GM12878 (cell line): ENCODE results near the gene INTS13. TPM values are rescaled to one million over a fixed set of nuclear protein-coding genes. Genes with fewer than 3 reads are reported as not detected.

Source experiments
- CBX3 ChIP-seq: fragments of 200-600 bp; sonication (generic); IDR thresholded peaks from 2 replicates; pipeline ENCODE4 v1.6.1; 2016; ENCODE audit warnings: low read depth, borderline replicate concordance
- CHD2 ChIP-seq: IDR thresholded peaks from 2 replicates; pipeline ENCODE4 v1.6.1; 2011; ENCODE audit warnings: low read depth, low read length, improper control_type of control experiment, borderline replicate concordance
- DPF2 ChIP-seq: fragments of 450-650 bp; IDR thresholded peaks from 2 replicates; pipeline ENCODE4 v1.6.1; 2017; ENCODE audit warnings: mild to moderate bottlenecking
- E2F4 ChIP-seq: IDR thresholded peaks from 2 replicates; pipeline ENCODE4 v1.6.1; 2012; ENCODE audit warnings: low read depth, low read length, improper control_type of control experiment
- ELK1 ChIP-seq: IDR thresholded peaks from 2 replicates; pipeline ENCODE4 v1.6.1; 2012; ENCODE audit warnings: low read depth, low read length, improper control_type of control experiment
- EP300 ChIP-seq, 2 experiments: fragments of 150-350 bp in 1 of 2; IDR thresholded peaks; 2 replicates each; pipeline ENCODE4 v1.6.1; 2011 to 2012; ENCODE audit warnings: low read depth in 2 of 2, low read length in 2 of 2, borderline replicate concordance in 1 of 2, improper control_type of control experiment in 1 of 2, inconsistent platforms in 1 of 2; ENCODE audit not compliant: control insufficient read depth in 1 of 2
- FOS ChIP-seq: IDR thresholded peaks from 3 replicates; pipeline ENCODE4 v1.6.1; 2011; ENCODE audit warnings: borderline replicate concordance; ENCODE audit not compliant: insufficient read length; ENCODE audit errors: extremely low read depth
- HCFC1 ChIP-seq: fragments of 150-350 bp; IDR thresholded peaks from 2 replicates; pipeline ENCODE4 v1.6.1; 2014; ENCODE audit warnings: low read length
- HDGF ChIP-seq: fragments of 450-650 bp; IDR thresholded peaks from 2 replicates; pipeline ENCODE4 v1.6.1; 2016; ENCODE audit warnings: antibody characterized with exemption
- MTA2 ChIP-seq: fragments of 450-650 bp; IDR thresholded peaks from 2 replicates; pipeline ENCODE4 v1.6.1; 2016; ENCODE audit warnings: low read depth, mild to moderate bottlenecking, moderate library complexity
- MXI1 ChIP-seq: fragments of 150-350 bp; IDR thresholded peaks from 2 replicates; pipeline ENCODE4 v1.6.1; 2011; ENCODE audit warnings: low read depth, mild to moderate bottlenecking, inconsistent platforms, low read length, improper control_type of control experiment
- MYC ChIP-seq: IDR thresholded peaks from 2 replicates; pipeline ENCODE4 v1.6.1; 2011; ENCODE audit warnings: mild to moderate bottlenecking, low read length, moderate library complexity, inconsistent platforms; ENCODE audit not compliant: insufficient read depth, insufficient replicate concordance, insufficient read length, severe bottlenecking
- NFIC ChIP-seq: IDR thresholded peaks from 2 replicates; pipeline ENCODE4 v1.6.1; 2012; ENCODE audit warnings: low read depth, mild to moderate bottlenecking, inconsistent platforms, low read length, moderate library complexity
- NFYB ChIP-seq: IDR thresholded peaks from 2 replicates; pipeline ENCODE4 v1.6.1; 2011; ENCODE audit warnings: low read depth, mild to moderate bottlenecking, low read length, improper control_type of control experiment, moderate library complexity; ENCODE audit not compliant: insufficient read depth
- NR2C1 ChIP-seq: fragments of 450-650 bp; IDR thresholded peaks from 2 replicates; pipeline ENCODE4 v1.6.1; 2017; ENCODE audit warnings: antibody characterized with exemption, mild to moderate bottlenecking, moderate library complexity
- PBX3 ChIP-seq: IDR thresholded peaks from 2 replicates; pipeline ENCODE4 v1.6.1; 2011; ENCODE audit warnings: mild to moderate bottlenecking, low read depth, low read length, moderate library complexity; ENCODE audit not compliant: insufficient replicate concordance
- PML ChIP-seq: IDR thresholded peaks from 2 replicates; pipeline ENCODE4 v1.6.1; 2012; ENCODE audit warnings: low read length, inconsistent platforms
- POLR2A ChIP-seq: IDR thresholded peaks from 2 replicates; pipeline ENCODE4 v1.6.1; 2011; ENCODE audit warnings: low read depth, mild to moderate bottlenecking, low read length
- POLR2AphosphoS2 ChIP-seq: IDR thresholded peaks from 2 replicates; pipeline ENCODE4 v1.6.1; 2011; ENCODE audit warnings: low read depth, mild to moderate bottlenecking, low read length, improper control_type of control experiment, moderate library complexity
- POU2F2 ChIP-seq: IDR thresholded peaks from 3 replicates; pipeline ENCODE4 v1.6.1; 2011; ENCODE audit warnings: low read depth, mild to moderate bottlenecking, low read length, borderline replicate concordance
- PRDM15 ChIP-seq: fragments of 450-650 bp; formaldehyde crosslinking; IDR thresholded peaks from 2 replicates; pipeline ENCODE4 v1.4.0; 2020; ENCODE audit warnings: mild to moderate bottlenecking, moderate library complexity
- RUNX3 ChIP-seq: IDR thresholded peaks from 2 replicates; pipeline ENCODE4 v1.6.1; 2012; ENCODE audit warnings: low read length, inconsistent platforms
- ZBED1 ChIP-seq: IDR thresholded peaks from 2 replicates; pipeline ENCODE4 v1.6.1; 2016; ENCODE audit warnings: borderline replicate concordance
- ZNF384 ChIP-seq: IDR thresholded peaks from 2 replicates; pipeline ENCODE4 v1.6.1; 2012; ENCODE audit warnings: low read depth, mild to moderate bottlenecking, low read length, improper control_type of control experiment, borderline replicate concordance
- polyA plus RNA-seq, 11 experiments: library from polyadenylated mRNA; depleted of rRNA in 4 of 11; unstranded in 6 of 11; stranded (reverse) in 5 of 11; fragments of >200 nt; fragmentation: Nextera tagmentation in 4 of 11; fragmentation: Illumina TruSeq in 1 of 11; extraction: Ambion mirVana in 4 of 11; extraction: Trizol in 1 of 11; gene quantifications; 1 replicate in 1 of 11; 2 replicates in 10 of 11; pipeline versions ENCODE4 v1.2.1 to v1.2.3, GENCODE V29; 2011 to 2016; ENCODE audit warnings: inconsistent platforms in 2 of 11, missing spikeins in 2 of 11, low read depth in 1 of 11
- total RNA-seq, 4 experiments: library from RNA; depleted of rRNA in 3 of 4; stranded (reverse); fragments of >200 nt in 3 of 4; fragmentation: Illumina TruSeq in 1 of 4; extraction: Trizol in 1 of 4; gene quantifications; 2 replicates each; pipeline versions ENCODE4 v1.2.1 to v1.2.3, GENCODE V29; 2013 to 2021

Gene INTS13
- total and polyA plus RNA-seq, 10 of the 15 experiments (the other 5 are each of a cell fraction or from before 2014, with no cell fraction given) = 33.4 to 72.0 (median 59.9) TPM

DNA sequence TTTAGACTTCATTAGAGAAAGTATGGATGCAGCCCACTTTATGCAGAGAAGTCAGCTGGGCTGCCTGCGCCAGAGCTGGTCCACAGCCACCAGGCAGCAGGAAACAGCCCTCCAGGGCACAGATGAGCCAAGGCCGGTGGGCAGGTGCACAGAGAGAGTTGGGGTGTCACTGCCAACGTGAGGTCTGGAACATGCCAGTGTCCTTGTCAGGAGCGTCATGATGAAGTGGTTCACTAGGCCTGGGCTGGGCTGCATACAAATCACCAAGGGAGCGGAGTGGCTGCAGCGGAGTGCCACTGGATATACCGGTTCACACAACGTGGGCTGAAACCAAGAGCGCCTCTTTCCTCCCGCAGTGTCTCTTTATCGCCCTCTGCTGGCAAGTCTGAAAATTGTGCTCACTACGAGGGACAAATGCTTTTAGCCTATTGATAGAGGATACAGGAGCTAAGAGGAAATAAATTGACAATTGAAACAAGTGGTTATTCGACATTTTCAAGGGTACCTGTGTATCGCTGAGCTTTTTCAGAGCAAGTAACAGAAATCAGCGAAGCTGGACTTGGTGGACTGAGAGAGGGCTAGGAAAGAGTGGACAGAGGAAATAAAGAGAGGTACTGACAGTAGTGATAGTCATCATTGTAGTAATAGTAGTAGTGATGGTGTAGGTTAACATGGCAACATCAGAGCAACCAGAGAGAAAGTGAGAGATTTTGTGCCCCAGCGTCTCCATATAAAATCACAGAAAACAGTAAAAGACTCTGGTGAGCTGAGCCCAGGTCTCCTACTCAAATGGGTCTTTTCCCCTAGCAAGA, 52.8 kb downstream of the INTS13 start (continued):
- TF ChIP-seq ELK1 (no peak), NFYB (no peak), POLR2A (no peak), E2F4 (no peak), HDGF (no peak), FOS (no peak), POLR2AphosphoS2 (no peak), RUNX3 (peak; percentile 33), MXI1 (no peak), CBX3 (no peak), NFIC (no peak), PRDM15 (CRISPR knock-in tag) (no peak), DPF2 (0 out of 2 replicates have a peak, but pooled peaks have one; percentile 27), ZNF384 (no peak), MTA2 (0 out of 2 replicates have a peak, but pooled peaks have one; percentile 47), PBX3 (no peak), ZBED1 (no peak), POU2F2 (peak; percentile 37; the same call in 1 of the 3 replicates), EP300 (IDR thresholded peaks at IDR 0.05; ENCODE audit: borderline replicate concordance in 1 of 2, control insufficient read depth in 1 of 2, low read depth in 2 of 2, low read length in 2 of 2) (no peak), NR2C1 (no peak), CHD2 (no peak), MYC (no peak), HCFC1 (no peak), PML (no peak)
